ENCODE results near the gene GTF2I.
"Not testable (repeated sequence)": the region's sequence is repeated elsewhere in the genome, so short reads cannot be mapped to it uniquely, and the experiment has no call there.

The GTF2I gene
- long read RNA-seq, donor 1, full-length matches to known transcripts: 30 of 44 reads
- long read RNA-seq, donor 1, partial matches to known transcripts: 14 of 44 reads
- long read RNA-seq, donor 1, other reads (novel, unspliced or antisense): 0 of 44 reads
- long read RNA-seq, donor 2, full-length matches to known transcripts: 9 of 16 reads
- long read RNA-seq, donor 2, partial matches to known transcripts: 7 of 16 reads
- long read RNA-seq, donor 2, other reads (novel, unspliced or antisense): 0 of 16 reads
- long read RNA-seq, donor 3, full-length matches to known transcripts: 24 of 30 reads
- long read RNA-seq, donor 3, partial matches to known transcripts: 6 of 30 reads
- long read RNA-seq, donor 3, other reads (novel, unspliced or antisense): 0 of 30 reads
- long read RNA-seq, donor 4, full-length matches to known transcripts: 31 of 71 reads
- long read RNA-seq, donor 4, partial matches to known transcripts: 40 of 71 reads
- long read RNA-seq, donor 4, other reads (novel, unspliced or antisense): 0 of 71 reads
- long read RNA-seq, donor 5, full-length matches to known transcripts: 26 of 26 reads
- long read RNA-seq, donor 5, partial matches to known transcripts: 0 of 26 reads
- long read RNA-seq, donor 5, other reads (novel, unspliced or antisense): 0 of 26 reads
- long read RNA-seq, donor 6, full-length matches to known transcripts: 30 of 55 reads
- long read RNA-seq, donor 6, partial matches to known transcripts: 25 of 55 reads
- long read RNA-seq, donor 6, other reads (novel, unspliced or antisense): 0 of 55 reads
- long read RNA-seq, donor 7, full-length matches to known transcripts: 28 of 92 reads
- long read RNA-seq, donor 7, partial matches to known transcripts: 64 of 92 reads
- long read RNA-seq, donor 7, other reads (novel, unspliced or antisense): 0 of 92 reads
- long read RNA-seq, donor 8, full-length matches to known transcripts: 32 of 69 reads
- long read RNA-seq, donor 8, partial matches to known transcripts: 37 of 69 reads
- long read RNA-seq, donor 8, other reads (novel, unspliced or antisense): 0 of 69 reads

GRCh38 chr7:74657692-74658177 lies at the start of gene GTF2I:
GTF2I (plus strand) TSS chr7:74657718; CDS start chr7:74689129, 31,411 bp downstream.
- peak; percentile 95 for DNase-seq

GRCh38 chr7:74612015-74612829 lies 45.3 kb upstream of the GTF2I start:
- DNase-seq: peak; percentile 35

GRCh38 chr7:74615933-74616780 lies 41.4 kb upstream of the GTF2I start:
- DNase-seq: no peak

GRCh38 chr7:74617180-74617744 lies 40.3 kb upstream of the GTF2I start:
- peak; percentile 59 for DNase-seq

- peak; percentile 29 for DNase-seq
Measured at GRCh38 chr7:74619235-74619860, 38.2 kb upstream of the GTF2I start.

GRCh38 chr7:74622228-74622749 lies 35.2 kb upstream of the GTF2I start:
- no peak for DNase-seq

GRCh38 chr7:74623135-74623534 lies 34.4 kb upstream of the GTF2I start:
- no peak for DNase-seq

- no peak for DNase-seq
Measured at GRCh38 chr7:74625446-74625845, 32.1 kb upstream of the GTF2I start.

GRCh38 chr7:74627661-74628411 lies 29.7 kb upstream of the GTF2I start:
- DNase-seq: peak; percentile 53

- DNase-seq: no peak
Measured at GRCh38 chr7:74632505-74632904, 25.0 kb upstream of the GTF2I start.

- no peak for DNase-seq
Measured at GRCh38 chr7:74633451-74633921, 24.0 kb upstream of the GTF2I start.

- DNase-seq: no peak
Measured at GRCh38 chr7:74637745-74638144, 19.8 kb upstream of the GTF2I start.

GRCh38 chr7:74650055-74650454 lies 7.5 kb upstream of the GTF2I start:
- not testable (repeated sequence) for DNase-seq

GRCh38 chr7:74650493-74651132 lies 6.9 kb upstream of the GTF2I start:
- DNase-seq: not testable (repeated sequence)

- not testable (repeated sequence) for DNase-seq
Measured at GRCh38 chr7:74651133-74651504, 6.4 kb upstream of the GTF2I start.

GRCh38 chr7:74653686-74654181 lies 3.8 kb upstream of the GTF2I start:
- no peak for DNase-seq

- DNase-seq: no peak
Measured at GRCh38 chr7:74654811-74655210, 2.7 kb upstream of the GTF2I start.

- DNase-seq: peak; percentile 18
Measured at GRCh38 chr7:74655324-74655723, 2.2 kb upstream of the GTF2I start.
